B cell (primary cell): ENCODE measurements around the gene HSD17B12. TPM values are rescaled to one million over a fixed set of nuclear protein-coding genes. Genes with fewer than 3 reads are reported as not detected.
"Not testable (repeated sequence)": the region's sequence is repeated elsewhere in the genome, so short reads cannot be mapped to it uniquely, and the experiment has no call there.

Experiments
- ATAC-seq: fragments of 200-7000 bp; cut with Tn5 transposase; one replicate; pipeline ENCODE4 v1.10.0; 2021; ENCODE audit warnings: low read depth, mild to moderate bottlenecking, moderate number of reproducible peaks, moderate library complexity
- CTCF ChIA-PET: fragments of 350-600 bp; sonication (Branson Sonifier 250); formaldehyde crosslinking; loops from one replicate; lab custom pipeline; 2021; ENCODE audit warnings: antibody characterized with exemption, inconsistent platforms; lab: Charles Lee
- POLR2A ChIA-PET: fragments of 350-600 bp; sonication (Branson Sonifier 250); formaldehyde crosslinking; loops from one replicate; lab custom pipeline; 2021; ENCODE audit warnings: antibody characterized with exemption; lab: Charles Lee
- DNase-seq: peaks from one replicate; pipeline ENCODE4 v3.0.0; 2013
- H2AFZ ChIP-seq: 2 replicates; pipeline ENCODE4 v1.6.1; 2012; ENCODE audit warnings: mild to moderate bottlenecking, low read depth, low read length; ENCODE audit not compliant: insufficient read depth, poor library complexity, severe bottlenecking
- H3K27ac ChIP-seq, 2 donors: 1 replicate in 1 of 2; 2 replicates in 1 of 2; pipeline ENCODE4 v1.5.1; 2012 to 2013; ENCODE audit warnings: low read length in 2 of 2, mild to moderate bottlenecking in 2 of 2, moderate library complexity in 1 of 2
- H3K27me3 ChIP-seq, 4 experiments: fragments of 200-600 bp in 1 of 4; sonication (generic) in 1 of 4; replicated peaks in 1 of 4; 1 replicate in 2 of 4; 2 replicates in 2 of 4; pipeline versions ENCODE4 v1.6.1 to v1.7.0; 2013 to 2016; ENCODE audit warnings: low read length in 3 of 4, mild to moderate bottlenecking in 2 of 4, mixed read lengths in 1 of 4, moderate library complexity in 1 of 4; ENCODE audit not compliant: insufficient read depth in 4 of 4, control insufficient read depth in 3 of 4; ENCODE audit errors: control extremely low read depth in 1 of 4
- H3K36me3 ChIP-seq, 2 experiments: replicated peaks in 1 of 2; 1 replicate in 1 of 2; 2 replicates in 1 of 2; pipeline versions ENCODE4 v1.6.1 to v1.7.1; 2013; ENCODE audit warnings: low read length in 1 of 2; ENCODE audit not compliant: insufficient read depth in 2 of 2, control insufficient read depth in 1 of 2; ENCODE audit errors: control extremely low read depth in 1 of 2, extremely low read depth in 1 of 2
- H3K4me1 ChIP-seq, 2 donors: fragments of 200-600 bp in 1 of 2; sonication (generic) in 1 of 2; 1 replicate in 1 of 2; 2 replicates in 1 of 2; pipeline versions ENCODE4 v1.5.1 to v1.6.1; 2013 to 2017; ENCODE audit warnings: low read length in 2 of 2; ENCODE audit not compliant: control insufficient read depth in 2 of 2, insufficient read depth in 2 of 2
- H3K4me2 ChIP-seq: replicated peaks from 2 replicates; pipeline ENCODE3; 2012; ENCODE audit warnings: mild to moderate bottlenecking, low read depth, low read length; ENCODE audit not compliant: poor library complexity, severe bottlenecking
- H3K4me3 ChIP-seq, 5 experiments: fragments of 200-600 bp in 1 of 5; sonication (generic) in 1 of 5; 1 replicate in 3 of 5; 2 replicates in 2 of 5; pipeline versions ENCODE4 v1.5.1 to v1.7.0; 2011 to 2016; ENCODE audit warnings: low read length in 4 of 5, mild to moderate bottlenecking in 4 of 5, low read depth in 2 of 5, control low read depth in 1 of 5, moderate library complexity in 1 of 5; ENCODE audit not compliant: insufficient read depth in 1 of 5; ENCODE audit errors: control extremely low read depth in 1 of 5, extremely low read depth in 1 of 5
- H3K79me2 ChIP-seq: fragments of 200-600 bp; sonication (generic); one replicate; pipeline ENCODE4 v1.6.0; 2016; ENCODE audit warnings: low read length; ENCODE audit not compliant: control insufficient read depth, insufficient read depth
- H3K9ac ChIP-seq: fragments of 200-600 bp; sonication (generic); 2 replicates; pipeline ENCODE4 v1.6.1; 2017; ENCODE audit warnings: mild to moderate bottlenecking, low read length, moderate library complexity
- H3K9me3 ChIP-seq, 3 donors: one replicate each; pipeline versions ENCODE4 v1.6.1 to v1.7.1; 2013; ENCODE audit warnings: low read length in 2 of 3; ENCODE audit not compliant: control insufficient read depth in 2 of 3, insufficient read depth in 1 of 3; ENCODE audit errors: control extremely low read depth in 1 of 3
- H4K20me1 ChIP-seq: 2 replicates; pipeline ENCODE4 v1.6.0; 2012; ENCODE audit warnings: mild to moderate bottlenecking, low read length; ENCODE audit not compliant: insufficient read depth, control insufficient read depth, poor library complexity, severe bottlenecking
- H3K27ac Mint-ChIP-seq: one replicate; pipeline ENCODE4 v1.8.0; 2021; ENCODE audit warnings: mixed read lengths
- H3K27me3 Mint-ChIP-seq: one replicate; pipeline ENCODE4 v1.8.0; 2021; ENCODE audit warnings: mixed read lengths
- H3K4me1 Mint-ChIP-seq: one replicate; pipeline ENCODE4 v1.8.0; 2021; ENCODE audit warnings: mixed read lengths
- H3K4me3 Mint-ChIP-seq: one replicate; pipeline ENCODE4 v1.8.0; 2021; ENCODE audit warnings: mixed read lengths
- H3K9me3 Mint-ChIP-seq: one replicate; pipeline ENCODE4 v1.8.0; 2022; ENCODE audit warnings: mixed read lengths; ENCODE audit not compliant: insufficient read depth
- CTCF ChIP-seq: fragments of 200-600 bp; IDR thresholded peaks from one replicate; pipeline ENCODE4 v1.8.0; 2022; ENCODE audit warnings: antibody characterized with exemption, mild to moderate bottlenecking
- EZH2 ChIP-seq: IDR thresholded peaks from 2 replicates; pipeline ENCODE4 v1.6.1; 2012; ENCODE audit warnings: borderline replicate concordance, low read depth, mild to moderate bottlenecking, moderate library complexity, low read length; ENCODE audit not compliant: insufficient read depth, poor library complexity, severe bottlenecking
- WGBS: methylation state at CpG from one replicate; pipeline ENCODE4 v1.1.5; 2013; ENCODE audit warnings: missing lambda C conversion rate; ENCODE audit not compliant: insufficient coverage; 5-methylcytosine and 5-hydroxymethylcytosine counted together
- intact Hi-C: fragments of 100-400 bp; cut with micrococcal nuclease; formaldehyde crosslinking; loops from one replicate; pipeline ENCODE4 v1.10.0; 2022
- polyA plus RNA-seq: library from polyadenylated mRNA; depleted of rRNA; stranded (reverse); fragments of >200 nt; gene quantifications from 2 replicates; pipeline ENCODE4 v1.2.3, GENCODE V29; 2012
- total RNA-seq, 2 donors: library from RNA; stranded (reverse); fragments of 120-200 nt in 1 of 2; gene quantifications; 1 replicate in 1 of 2; 2 replicates in 1 of 2; pipeline versions ENCODE4 v1.2.3 to v1.2.4, GENCODE V29; 2013 to 2022

The HSD17B12 gene
- total and polyA plus RNA-seq, 2 donors (not counting 1 experiment from before 2014, with no cell fraction given) = 13.1 to 34.6 TPM

GRCh38 chr11:43681401-43681942 lies 934 bp downstream of the HSD17B12 start:
- Histone ChIP-seq H3K79me2 (peaks cover 32% of the 10 kb centered on the region), H3K4me1 (peaks cover 14 to 23% of the 10 kb centered on the region in 2 donors), H3K9ac (peak overlapping the region; percentile 96), H4K20me1 (no peaks in the 10 kb centered on the region), H3K4me3 (peak overlapping the region; percentile 78 to 92 (median 86)), H2AFZ (peak overlapping the region; percentile 84), H3K9me3 (peaks cover 0 to 5% (median 0%) of the 10 kb centered on the region in 3 donors), H3K36me3 (peaks cover 0 to 2% of the 10 kb centered on the region in 2 experiments), H3K27ac (peak overlapping the region; percentile 94 to 97), H3K4me2 (peak overlapping the region; percentile 84), H3K27me3 (peaks cover 0 to 4% (median 0%) of the 10 kb centered on the region in 4 experiments)
- ATAC-seq = no peak
- H3K4me3 Mint-ChIP-seq = peak overlapping the region; percentile 88
- H3K27ac Mint-ChIP-seq = peak overlapping the region; percentile 95
- peaks cover 2% of the 10 kb centered on the region for H3K9me3 Mint-ChIP-seq
- no peaks in the 10 kb centered on the region for H3K27me3 Mint-ChIP-seq
- ChIA-PET CTCF (no interaction called here), POLR2A (no interaction called here)
- DNase-seq = no peak
- peaks cover 37% of the 10 kb centered on the region for H3K4me1 Mint-ChIP-seq
- intact Hi-C loops = loop anchor here (2.0 kb wide), 1 partner anchor 385 kb away; the partner anchor contains the start of gene ACCS
- no CpG with 5 or more reads among the region's 12 CpGs for WGBS
- TF ChIP-seq EZH2 (no peak), CTCF (no peak)

GRCh38 chr11:43682081-43682480 lies 1.5 kb downstream of the HSD17B12 start:
- H3K79me2 ChIP-seq = peaks cover 38% of the 10 kb centered on the region
- no CpG with 5 or more reads among the region's 11 CpGs for WGBS

More at GRCh38 chr11:43682081-43682480, 1.5 kb downstream of the HSD17B12 start:
- H3K9me3 ChIP-seq, H3K36me3 ChIP-seq, CTCF ChIA-PET, intact Hi-C loops, POLR2A ChIA-PET, H4K20me1 ChIP-seq, ATAC-seq, H3K27me3 ChIP-seq, H3K27me3 Mint-ChIP-seq, H3K9me3 Mint-ChIP-seq: not testable (repeated sequence)
- Mint-ChIP-seq H3K27ac (peak overlapping the region; percentile 79), H3K4me1 (peaks cover 37% of the 10 kb centered on the region), H3K4me3 (peak overlapping the region; percentile 88)
- peak overlapping the region; percentile 84 for H3K4me2 ChIP-seq
- peak overlapping the region; percentile 96 for H3K9ac ChIP-seq
- H2AFZ ChIP-seq = peak overlapping the region; percentile 84
- H3K4me3 ChIP-seq = peak overlapping the region in 3 of 5 experiments; percentile 78 to 92 (median 86)
- peaks cover 14 to 23% of the 10 kb centered on the region in 2 donors for H3K4me1 ChIP-seq
- H3K27ac ChIP-seq = peak overlapping the region; percentile 94 to 97
- peak; percentile 53 for DNase-seq
